GM21390 (cell line): ENCODE results near the gene RETREG3.

Experiments
- ATAC-seq: cut with Tn5 transposase; IDR thresholded peaks from one replicate; pipeline ENCODE4 v1.9.1; 2021; ENCODE audit not compliant: unreplicated experiment

The RETREG3 gene

DNA sequence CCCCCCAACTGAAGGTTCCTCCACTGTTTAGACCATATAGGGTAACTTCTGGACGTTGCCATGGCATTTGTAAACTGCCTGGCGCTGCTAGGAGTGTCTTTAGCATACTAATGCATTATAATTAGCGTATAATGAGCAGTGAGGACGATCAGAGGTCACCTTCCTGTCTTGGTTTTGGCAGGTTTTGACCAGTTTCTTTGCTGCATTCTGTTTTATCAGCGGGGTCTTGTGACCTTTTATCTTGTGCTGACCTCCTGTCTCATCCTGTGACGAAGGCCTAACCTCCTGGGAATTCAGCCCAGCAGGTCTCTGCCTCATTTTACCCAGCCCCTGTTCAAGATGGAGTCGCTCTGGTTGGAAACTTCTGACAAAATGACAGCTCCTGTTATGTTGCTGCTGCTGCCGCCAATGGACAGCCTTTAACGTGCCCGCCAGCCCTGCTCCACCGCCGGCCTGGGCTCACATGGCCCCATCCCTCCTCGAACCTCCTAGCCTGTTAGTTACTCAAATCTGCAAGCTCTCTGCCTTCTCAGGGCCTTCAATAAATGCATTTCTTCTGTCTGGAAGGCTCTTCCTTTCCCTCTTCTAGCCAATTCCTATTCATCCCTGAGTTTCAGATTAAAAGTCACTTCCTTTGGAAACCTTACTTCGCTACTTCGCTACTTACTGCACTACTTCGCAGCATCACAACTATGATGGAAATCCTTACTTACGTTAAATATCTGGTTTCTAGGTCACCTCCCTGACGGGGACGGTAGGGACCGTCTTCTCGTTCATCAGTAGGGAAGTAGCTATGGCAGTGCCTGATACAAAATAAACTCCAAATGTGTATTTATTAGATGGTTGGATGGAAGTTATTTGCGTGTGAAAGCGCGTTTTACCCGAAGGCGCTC, 73.8 kb downstream of the RETREG3 start:
- ATAC-seq, result no peak

DNA sequence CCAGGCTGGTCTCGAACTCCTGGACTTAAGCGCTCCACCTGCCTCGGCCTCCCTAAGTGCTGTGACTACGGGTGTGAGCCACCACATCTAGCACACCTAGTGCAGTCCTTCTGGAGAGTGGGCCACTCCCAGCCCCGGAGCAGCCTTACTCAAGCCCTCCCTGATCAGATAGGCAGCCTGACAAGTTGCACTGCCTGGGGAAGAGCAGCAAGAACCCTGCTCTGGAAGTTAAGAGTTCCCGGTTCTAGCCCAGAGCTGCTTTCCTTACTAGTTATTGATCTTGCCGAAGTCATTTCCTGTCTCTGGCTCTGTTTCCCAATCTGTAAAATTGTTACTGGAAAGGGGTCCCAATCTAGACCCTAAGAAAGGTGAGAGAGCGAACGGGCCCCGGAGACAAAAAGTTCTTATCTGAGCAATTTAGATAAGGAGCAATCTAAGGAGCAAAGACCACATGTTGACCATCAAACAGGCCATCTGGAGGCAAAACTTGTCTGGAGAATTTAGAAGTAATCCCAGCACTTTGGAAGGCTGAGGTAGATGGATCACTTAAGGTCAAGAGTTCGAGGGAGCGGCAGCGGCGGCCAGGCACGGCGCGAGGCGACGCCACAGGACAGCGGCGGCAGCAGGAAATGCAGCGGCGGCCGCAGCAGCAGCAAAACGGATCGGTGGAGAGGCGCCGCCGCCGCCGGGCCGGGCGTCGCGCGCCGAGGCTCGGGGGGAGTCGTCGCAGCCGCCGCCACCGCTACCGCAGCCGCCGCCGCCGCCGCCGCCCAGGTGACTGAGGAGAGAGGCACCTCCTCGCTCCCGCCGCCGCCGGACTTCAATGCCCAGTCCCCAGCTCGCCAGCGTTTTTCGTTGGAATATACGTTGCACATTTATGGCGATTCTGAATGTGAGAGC, 77.5 kb downstream of the RETREG3 start:
- no peak for ATAC-seq

DNA sequence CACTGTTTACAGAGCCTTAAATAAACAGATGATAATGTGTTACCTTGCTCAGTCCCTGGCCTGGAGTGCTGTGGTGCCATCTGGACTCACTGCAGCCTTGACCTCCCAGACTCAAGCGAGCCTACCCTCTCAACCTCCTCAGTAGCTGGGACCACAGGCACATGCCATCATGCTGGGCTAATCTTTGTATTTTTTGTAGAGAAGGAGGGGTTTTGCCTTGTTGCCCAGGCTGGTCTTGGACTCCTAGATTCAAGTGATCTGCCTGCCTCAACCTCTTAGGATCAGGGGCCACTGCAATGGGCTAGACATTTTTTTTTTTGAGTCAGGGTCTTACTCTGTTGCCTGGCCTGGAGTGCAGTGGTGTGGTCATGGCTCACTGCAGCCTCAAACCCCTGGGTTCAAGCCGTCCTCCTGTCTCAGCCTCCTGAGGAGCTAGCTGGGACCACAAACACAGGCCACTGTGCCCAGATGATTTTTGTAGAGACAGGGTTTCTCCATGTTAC, 78.2 kb downstream of the RETREG3 start:
- ATAC-seq, result no peak
